T-helper 2 cell treated with Interferon-gamma antibody and Interleukin-4, amounts not matched to agents 100 ng/mL and 5 ng/mL, for 36 hours (primary cell): ENCODE results near the gene PGK1. TPM values are rescaled to one million over a fixed set of nuclear protein-coding genes. Genes with fewer than 3 reads are reported as not detected.
"Not testable (repeated sequence)": the region's sequence is repeated elsewhere in the genome, so short reads cannot be mapped to it uniquely, and the experiment has no call there.

Experiments
- intact Hi-C: fragments of 100-400 bp; cut with micrococcal nuclease; formaldehyde crosslinking; loops from one replicate; pipeline ENCODE4 v1.15.1; 2023
- total RNA-seq: library from RNA; stranded (reverse); gene quantifications from 2 replicates; pipeline ENCODE4 v1.2.3, GENCODE V29; 2022

Gene PGK1
- total RNA-seq, result 986 and 1,004 TPM in 2 replicates

GRCh38 chrX:78103623-78104446 lies at the start of gene PGK1:
TSS of gene PGK1 (plus strand) at chrX:78104248. CDS start at chrX:78104341, 93 bp downstream.
- intact Hi-C loops, result loop anchor here (1.0 to 10.0 kb wide), 9 partner anchors 35 to 1261 kb away; partner anchors contain the start of genes ATP7A, ATRX, COX7B and GPR174

GRCh38 chrX:78063687-78064086 lies 40.4 kb upstream of the PGK1 start:
- intact Hi-C loops, result no loop called here

- intact Hi-C loops, result no loop called here
Measured at GRCh38 chrX:78064152-78064551, 39.9 kb upstream of the PGK1 start.

- intact Hi-C loops, result not testable (repeated sequence)
Measured at GRCh38 chrX:78064698-78065601, 39.1 kb upstream of the PGK1 start.

- intact Hi-C loops, result no loop called here
Measured at GRCh38 chrX:78066110-78066509, 37.9 kb upstream of the PGK1 start.

GRCh38 chrX:78071331-78071730 lies 32.7 kb upstream of the PGK1 start:
- intact Hi-C loops, result no loop called here

- intact Hi-C loops, result not testable (repeated sequence)
Measured at GRCh38 chrX:78073147-78074077, 30.6 kb upstream of the PGK1 start.

- intact Hi-C loops, result no loop called here
Measured at GRCh38 chrX:78074088-78074487, 30.0 kb upstream of the PGK1 start.

GRCh38 chrX:78075787-78076389 lies 28.2 kb upstream of the PGK1 start:
- intact Hi-C loops, result no loop called here

- intact Hi-C loops, result not testable (repeated sequence)
Measured at GRCh38 chrX:78081413-78081812, 22.6 kb upstream of the PGK1 start.

- intact Hi-C loops, result no loop called here
Measured at GRCh38 chrX:78092296-78092695, 11.8 kb upstream of the PGK1 start.

- intact Hi-C loops, result no loop called here
Measured at GRCh38 chrX:78098108-78098507, 5.9 kb upstream of the PGK1 start.

- intact Hi-C loops, result loop anchor here (5.0 to 10.0 kb wide), 5 partner anchors 315 to 1263 kb away; partner anchors contain the start of genes ATRX, GPR174 and ITM2A
Measured at GRCh38 chrX:78102091-78102490, 2.0 kb upstream of the PGK1 start.

- intact Hi-C loops, result loop anchor here (5.0 to 10.0 kb wide), 5 partner anchors 316 to 1262 kb away; partner anchors contain the start of genes ATRX, GPR174 and ITM2A
Measured at GRCh38 chrX:78103001-78103622, 936 bp upstream of the PGK1 start.

GRCh38 chrX:78104447-78105176 lies 564 bp downstream of the PGK1 start:
- intact Hi-C loops, result loop anchor here (1.0 to 10.0 kb wide), 10 partner anchors 34 to 1260 kb away; partner anchors contain the start of genes ATP7A, ATRX, COX7B and CYSLTR1

- intact Hi-C loops, result loop anchor here (2.0 to 10.0 kb wide), 6 partner anchors 33 to 1259 kb away; partner anchors contain the start of genes CYSLTR1, GPR174, ITM2A and TAF9B
Measured at GRCh38 chrX:78105944-78106650, 2.0 kb downstream of the PGK1 start.

GRCh38 chrX:78106651-78106986 lies 2.6 kb downstream of the PGK1 start:
- intact Hi-C loops, result loop anchor here (5.0 to 10.0 kb wide), 5 partner anchors 221 to 1258 kb away; partner anchors contain the start of genes CYSLTR1, GPR174 and ITM2A

- intact Hi-C loops, result loop anchor here (5.0 to 10.0 kb wide), 5 partner anchors 218 to 1255 kb away; partner anchors contain the start of genes CYSLTR1, GPR174 and ITM2A
Measured at GRCh38 chrX:78109458-78109857, 5.4 kb downstream of the PGK1 start.
